ENCODE results near the gene MLLT6. TPM values are rescaled to one million over a fixed set of nuclear protein-coding genes. Genes with fewer than 3 reads are reported as not detected.

The MLLT6 gene
- 100 to 1,000 TPM; 197 to 202 TPM for total RNA-seq
- 15.9 TPM for polyA plus RNA-seq

DNA sequence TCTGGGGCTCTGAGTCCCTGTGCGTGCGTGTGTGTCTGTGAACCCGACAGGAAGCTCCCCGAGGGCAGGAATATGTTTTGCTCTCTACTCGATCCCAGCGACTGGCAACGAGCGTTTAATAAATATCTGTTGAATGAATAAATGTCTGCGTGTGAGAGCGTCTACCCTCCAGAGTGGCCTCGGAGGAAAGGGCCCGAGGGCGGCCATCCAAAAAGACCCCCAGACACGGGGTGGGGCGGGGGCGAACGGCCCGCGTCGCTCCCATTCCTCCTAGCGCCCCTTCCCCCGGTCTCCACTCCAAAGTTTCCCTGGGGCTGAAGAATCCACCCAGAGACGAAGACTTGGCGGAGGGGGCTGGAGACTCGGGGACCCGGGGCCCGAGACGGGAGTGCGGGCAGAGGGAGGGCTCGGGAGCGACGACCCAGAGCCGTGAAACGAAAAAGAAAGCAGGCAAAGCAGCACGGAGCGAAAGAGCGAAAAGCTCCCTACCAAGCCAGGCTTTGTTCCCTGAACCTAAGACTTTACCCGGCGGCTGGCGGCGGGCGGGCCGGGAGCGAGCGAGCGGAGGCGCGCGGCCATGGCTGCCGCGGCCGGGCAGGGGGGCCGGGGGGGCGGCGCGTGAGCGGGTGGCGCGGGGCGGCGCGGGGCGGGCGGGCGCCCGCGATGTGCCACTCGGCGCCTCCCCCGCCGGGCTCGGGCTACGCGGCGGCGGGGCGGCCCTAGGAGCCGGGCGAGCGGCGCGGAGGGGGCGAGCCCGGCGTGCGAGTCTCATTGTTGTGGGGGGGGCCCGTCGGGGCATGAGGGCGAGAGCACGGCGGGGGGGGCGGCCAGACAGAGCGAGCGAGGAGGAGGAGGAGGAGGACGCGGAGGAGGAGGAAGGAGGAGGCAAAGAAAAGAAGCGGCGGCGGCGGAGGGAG lies at the start of gene MLLT6:
TSS of gene MLLT6 (plus strand) at position 668 of the 917 bp plus-strand sequence. CDS start 360 bp downstream, outside the sequence.
- Histone ChIP-seq H3K27ac (ENCODE audit: low read depth, low read length) (peak within 1 kb of the TSS; percentile 90), H3K4me1 (ENCODE audit: insufficient read depth, low read length) (peaks cover 51% of the 10 kb centered on the region), H3K9me3 (ENCODE audit: low read length) (no peaks in the 10 kb centered on the region), H3K36me3 (ENCODE audit: insufficient read depth, low read length) (peaks cover 22% of the 10 kb centered on the region), H3K4me3 (ENCODE audit: low read length) (peak within 1 kb of the TSS; percentile 93), H3K27me3 (ENCODE audit: insufficient read depth, low read length, poor library complexity, severe bottlenecking) (no peaks in the 10 kb centered on the region)
- Mint-ChIP-seq H3K27me3 (no peaks in the 10 kb centered on the region), H3K27ac (peak within 1 kb of the TSS; percentile 93 to 100 (median 98)), H3K36me3 (peaks cover 0 to 58% (median 9%) of the 10 kb centered on the region in 3 donors), H3K4me1 (peaks cover 46 to 63% (median 57%) of the 10 kb centered on the region in 3 donors), H3K4me3 (peak within 1 kb of the TSS; percentile 93 to 99 (median 94)), H3K9me3 (no peaks in the 10 kb centered on the region)
- ChIA-PET CTCF (interaction anchor here (0.7 to 3.7 kb wide), 8 partner anchors 24 to 147 kb away, joined by 3 to 26 read pairs (median 4); partner anchors contain the start of gene CISD3), POLR2A (interaction anchor here (0.6 to 3.6 kb wide), 9 partner anchors 11 to 94 kb away, joined by 3 to 56 read pairs (median 4); partner anchors contain the start of genes PIP4K2B and PSMB3)
- peak; percentile 74 to 88 (median 78) for DNase-seq

DNA sequence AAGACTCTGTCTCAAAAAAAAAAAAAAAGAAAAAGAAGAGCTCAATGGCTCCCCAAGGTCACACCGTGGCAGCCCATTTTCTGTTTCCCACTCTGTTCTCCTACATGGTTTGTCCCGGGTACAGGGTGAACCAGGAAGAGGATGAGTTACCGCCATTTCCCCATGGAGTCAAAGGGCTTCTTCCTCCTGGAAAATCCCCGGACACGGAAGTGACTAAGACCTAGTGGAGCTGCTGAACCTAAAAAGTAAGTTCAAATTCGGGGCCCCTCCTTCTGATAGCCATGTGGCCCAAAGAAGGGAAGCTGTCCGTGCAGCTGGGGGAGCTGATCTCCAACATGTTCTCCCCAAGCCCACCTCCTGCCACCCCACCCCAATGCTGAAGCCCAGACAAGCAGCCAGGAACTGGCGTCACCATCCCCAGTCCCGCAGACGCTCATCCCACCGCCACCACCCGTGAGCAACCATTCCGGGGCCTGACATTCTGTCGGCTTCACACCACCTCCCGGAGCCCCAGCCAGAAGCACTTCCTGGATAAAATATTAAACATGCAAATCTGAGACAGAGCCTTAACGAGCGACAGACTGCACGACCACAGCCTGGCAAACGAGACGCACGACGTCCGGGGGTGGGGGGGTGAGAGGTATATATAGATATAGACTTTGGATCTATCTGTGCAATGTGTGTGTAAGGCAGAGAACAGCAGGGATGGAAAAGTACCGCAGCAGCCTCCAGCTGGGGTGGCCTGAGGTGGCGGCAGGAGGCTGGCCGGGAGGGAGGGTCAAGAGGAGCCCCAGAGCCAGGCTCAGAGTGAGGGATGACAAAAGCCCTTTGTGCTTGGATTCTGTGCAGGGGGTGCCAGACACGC lies 47.9 kb upstream of the MLLT6 start:
- H3K27ac Mint-ChIP-seq: peak overlapping the region in 3 of 8 donors; percentile 35 to 81 (median 42)
- ChIA-PET CTCF (interaction anchor here (2.0 kb wide), 1 partner anchor 10 kb away, joined by 7 read pairs; no protein-coding TSS in a partner anchor), POLR2A (no interaction called here)
- no peak overlapping the region for H3K27ac ChIP-seq (ENCODE audit: low read depth, low read length)
- H3K9me3 ChIP-seq (ENCODE audit: low read length): no peaks in the 10 kb centered on the region
- H3K4me3 Mint-ChIP-seq: peak overlapping the region in 2 of 7 donors; percentile 15 to 61
- peaks cover 12% of the 10 kb centered on the region for H3K27me3 ChIP-seq (ENCODE audit: insufficient read depth, low read length, poor library complexity, severe bottlenecking)
- no peak overlapping the region for H3K4me3 ChIP-seq (ENCODE audit: low read length)
- H3K4me1 Mint-ChIP-seq: peaks cover 6 to 14% (median 11%) of the 10 kb centered on the region in 3 donors
- H3K27me3 Mint-ChIP-seq: peaks cover 21 to 50% of the 10 kb centered on the region in 2 donors
- no peaks in the 10 kb centered on the region for H3K36me3 ChIP-seq (ENCODE audit: insufficient read depth, low read length)
- DNase-seq: peak in 1 of 5 donors; percentile 57
- no peaks in the 10 kb centered on the region for H3K9me3 Mint-ChIP-seq
- H3K4me1 ChIP-seq (ENCODE audit: insufficient read depth, low read length): no peaks in the 10 kb centered on the region
- no peaks in the 10 kb centered on the region for H3K36me3 Mint-ChIP-seq

GRCh38 chr17:38657824-38658740 lies 47.0 kb upstream of the MLLT6 start:
- H3K9me3 Mint-ChIP-seq: no peaks in the 10 kb centered on the region
- ChIA-PET POLR2A (no interaction called here), CTCF (interaction anchor here (0.9 to 1.6 kb wide), 2 partner anchors 9 to 100 kb away, joined by 3 to 4 read pairs; no protein-coding TSS in a partner anchor)
- no peak overlapping the region for H3K4me3 Mint-ChIP-seq
- peaks cover 6 to 14% (median 11%) of the 10 kb centered on the region in 3 donors for H3K4me1 Mint-ChIP-seq
- H3K27me3 Mint-ChIP-seq: peaks cover 25 to 54% of the 10 kb centered on the region in 2 donors
- Histone ChIP-seq H3K27me3 (ENCODE audit: insufficient read depth, low read length, poor library complexity, severe bottlenecking) (peaks cover 12% of the 10 kb centered on the region), H3K36me3 (ENCODE audit: insufficient read depth, low read length) (no peaks in the 10 kb centered on the region), H3K27ac (ENCODE audit: low read depth, low read length) (no peak overlapping the region), H3K9me3 (ENCODE audit: low read length) (no peaks in the 10 kb centered on the region), H3K4me3 (ENCODE audit: low read length) (no peak overlapping the region), H3K4me1 (ENCODE audit: insufficient read depth, low read length) (no peaks in the 10 kb centered on the region)
- DNase-seq: no peak
- no peaks in the 10 kb centered on the region for H3K36me3 Mint-ChIP-seq
- H3K27ac Mint-ChIP-seq: peak overlapping the region in 2 of 8 donors; percentile 72 to 81

GRCh38 chr17:38658741-38659345 lies 46.2 kb upstream of the MLLT6 start:
- H3K4me3 Mint-ChIP-seq: no peak overlapping the region
- H3K36me3 ChIP-seq (ENCODE audit: insufficient read depth, low read length): no peaks in the 10 kb centered on the region
- peaks cover 23 to 49% of the 10 kb centered on the region in 2 donors for H3K27me3 Mint-ChIP-seq
- peaks cover 6 to 14% (median 10%) of the 10 kb centered on the region in 3 donors for H3K4me1 Mint-ChIP-seq
- H3K27me3 ChIP-seq (ENCODE audit: insufficient read depth, low read length, poor library complexity, severe bottlenecking): peaks cover 12% of the 10 kb centered on the region
- no peak overlapping the region for H3K27ac ChIP-seq (ENCODE audit: low read depth, low read length)
- H3K36me3 Mint-ChIP-seq: no peaks in the 10 kb centered on the region
- DNase-seq: no peak
- POLR2A ChIA-PET: no interaction called here
- no peaks in the 10 kb centered on the region for H3K4me1 ChIP-seq (ENCODE audit: insufficient read depth, low read length)
- peak overlapping the region in 1 of 8 donors; percentile 72 for H3K27ac Mint-ChIP-seq
- no peaks in the 10 kb centered on the region for H3K9me3 ChIP-seq (ENCODE audit: low read length)
- H3K4me3 ChIP-seq (ENCODE audit: low read length): no peak overlapping the region
- H3K9me3 Mint-ChIP-seq: no peaks in the 10 kb centered on the region
- CTCF ChIA-PET: interaction anchor here (0.9 to 1.6 kb wide), 2 partner anchors 9 to 101 kb away, joined by 3 to 4 read pairs; no protein-coding TSS in a partner anchor

- H3K9me3 Mint-ChIP-seq: no peaks in the 10 kb centered on the region
- Histone ChIP-seq H3K27ac (ENCODE audit: low read depth, low read length) (no peak overlapping the region), H3K9me3 (ENCODE audit: low read length) (no peaks in the 10 kb centered on the region), H3K27me3 (ENCODE audit: insufficient read depth, low read length, poor library complexity, severe bottlenecking) (peaks cover 11% of the 10 kb centered on the region), H3K4me1 (ENCODE audit: insufficient read depth, low read length) (no peaks in the 10 kb centered on the region), H3K4me3 (ENCODE audit: low read length) (no peak overlapping the region), H3K36me3 (ENCODE audit: insufficient read depth, low read length) (no peaks in the 10 kb centered on the region)
- H3K27ac Mint-ChIP-seq: no peak overlapping the region
- H3K27me3 Mint-ChIP-seq: peaks cover 22 to 49% of the 10 kb centered on the region in 2 donors
- no peak overlapping the region for H3K4me3 Mint-ChIP-seq
- no peaks in the 10 kb centered on the region for H3K36me3 Mint-ChIP-seq
- POLR2A ChIA-PET: no interaction called here
- no peak for DNase-seq
- CTCF ChIA-PET: interaction anchor here (1.6 kb wide), 1 partner anchor 101 kb away, joined by 3 read pairs; no protein-coding TSS in a partner anchor
- peaks cover 2 to 8% (median 4%) of the 10 kb centered on the region in 3 donors for H3K4me1 Mint-ChIP-seq
These were observed 45.7 kb upstream of the MLLT6 start for GRCh38 chr17:38659415-38659814.

- Mint-ChIP-seq H3K9me3 (no peaks in the 10 kb centered on the region), H3K27me3 (peaks cover 17 to 51% of the 10 kb centered on the region in 2 donors), H3K27ac (no peak overlapping the region), H3K36me3 (no peaks in the 10 kb centered on the region), H3K4me1 (peaks cover 0 to 5% (median 0%) of the 10 kb centered on the region in 3 donors), H3K4me3 (no peak overlapping the region)
- H3K27me3 ChIP-seq (ENCODE audit: insufficient read depth, low read length, poor library complexity, severe bottlenecking): peaks cover 6% of the 10 kb centered on the region
- no peaks in the 10 kb centered on the region for H3K4me1 ChIP-seq (ENCODE audit: insufficient read depth, low read length)
- no peak for DNase-seq
- no peaks in the 10 kb centered on the region for H3K36me3 ChIP-seq (ENCODE audit: insufficient read depth, low read length)
- CTCF ChIA-PET: interaction anchor here (0.7 kb wide), 1 partner anchor 32 kb away, joined by 3 read pairs; no protein-coding TSS in a partner anchor
- POLR2A ChIA-PET: no interaction called here
- no peaks in the 10 kb centered on the region for H3K9me3 ChIP-seq (ENCODE audit: low read length)
- no peak overlapping the region for H3K4me3 ChIP-seq (ENCODE audit: low read length)
- no peak overlapping the region for H3K27ac ChIP-seq (ENCODE audit: low read depth, low read length)
These were observed 44.7 kb upstream of the MLLT6 start for GRCh38 chr17:38660097-38661025.
